Trophoblast cell (in vitro differentiated cells and primary cell): Measurements from ENCODE around the gene ST3GAL5.
"Not testable (repeated sequence)": the region's sequence is repeated elsewhere in the genome, so short reads cannot be mapped to it uniquely, and the experiment has no call there.

Experiments used
- DNase-seq, 2 donors: peaks; one replicate each; pipeline ENCODE4 v3.0.0-alpha.2; 2016
- H2AFZ ChIP-seq: 2 replicates; pipeline ENCODE4 v1.6.1; 2013; ENCODE audit warnings: low read length, moderate library complexity, mild to moderate bottlenecking; ENCODE audit not compliant: insufficient read depth, poor library complexity
- H2AK5ac ChIP-seq: 2 replicates; pipeline ENCODE4 v1.6.1; 2013; ENCODE audit warnings: mild to moderate bottlenecking, low read length
- H2BK120ac ChIP-seq: 2 replicates; pipeline ENCODE4 v1.6.1; 2013; ENCODE audit warnings: low read length, mild to moderate bottlenecking, moderate library complexity; ENCODE audit not compliant: insufficient read depth, poor library complexity
- H2BK12ac ChIP-seq: 2 replicates; pipeline ENCODE4 v1.6.1; 2013; ENCODE audit warnings: mild to moderate bottlenecking, low read length, moderate library complexity
- H2BK5ac ChIP-seq: 2 replicates; pipeline ENCODE4 v1.6.1; 2013; ENCODE audit warnings: low read length, low read depth, moderate library complexity, mild to moderate bottlenecking; ENCODE audit not compliant: poor library complexity
- H3K14ac ChIP-seq: 2 replicates; pipeline ENCODE4 v1.6.1; 2013; ENCODE audit warnings: mild to moderate bottlenecking, low read length
- H3K18ac ChIP-seq: 2 replicates; pipeline ENCODE4 v1.6.1; 2013; ENCODE audit warnings: mild to moderate bottlenecking, low read length
- H3K23ac ChIP-seq: 2 replicates; pipeline ENCODE4 v1.6.1; 2013; ENCODE audit warnings: low read length
- H3K27ac ChIP-seq: 2 replicates; pipeline ENCODE4 v1.5.1; 2013; ENCODE audit warnings: low read depth, mild to moderate bottlenecking, inconsistent platforms, low read length, moderate library complexity
- H3K27me3 ChIP-seq: 2 replicates; pipeline ENCODE4 v1.6.1; 2013; ENCODE audit warnings: inconsistent platforms, mild to moderate bottlenecking, low read length, moderate library complexity; ENCODE audit not compliant: insufficient read depth
- H3K36me3 ChIP-seq, 2 experiments: 1 replicate in 1 of 2; 2 replicates in 1 of 2; pipeline ENCODE4 v1.6.1; 2013; ENCODE audit warnings: low read length in 2 of 2, mild to moderate bottlenecking in 2 of 2, moderate library complexity in 1 of 2; ENCODE audit not compliant: insufficient read depth in 2 of 2, control insufficient read depth in 1 of 2
- H3K4ac ChIP-seq: 2 replicates; pipeline ENCODE4 v1.6.1; 2013; ENCODE audit warnings: low read depth, mild to moderate bottlenecking, low read length, moderate library complexity
- H3K4me1 ChIP-seq, 2 experiments: 1 replicate in 1 of 2; 2 replicates in 1 of 2; pipeline ENCODE4 v1.6.1; 2013; ENCODE audit warnings: low read length in 2 of 2, mild to moderate bottlenecking in 2 of 2, moderate library complexity in 1 of 2; ENCODE audit not compliant: insufficient read depth in 2 of 2, control insufficient read depth in 1 of 2
- H3K4me2 ChIP-seq: 2 replicates; pipeline ENCODE4 v1.6.1; 2013; ENCODE audit warnings: inconsistent platforms, mild to moderate bottlenecking, low read length, moderate library complexity
- H3K4me3 ChIP-seq: 2 replicates; pipeline ENCODE4 v1.5.1; 2013; ENCODE audit warnings: mild to moderate bottlenecking, low read depth, low read length, inconsistent platforms
- H3K79me1 ChIP-seq: one replicate; pipeline ENCODE4 v1.6.1; 2013; ENCODE audit warnings: low read length
- H3K79me2 ChIP-seq: 2 replicates; pipeline ENCODE4 v1.6.1; 2013; ENCODE audit warnings: low read length, mild to moderate bottlenecking; ENCODE audit not compliant: control insufficient read depth, insufficient read depth, poor library complexity
- H3K9ac ChIP-seq: 2 replicates; pipeline ENCODE4 v1.6.1; 2013; ENCODE audit warnings: mild to moderate bottlenecking, low read length
- H3K9me3 ChIP-seq: 2 replicates; pipeline ENCODE4 v1.6.1; 2013; ENCODE audit warnings: low read depth, mild to moderate bottlenecking, control low read depth, inconsistent platforms, low read length; ENCODE audit not compliant: insufficient read depth
- H4K12ac ChIP-seq: 2 replicates; pipeline ENCODE4 v1.6.1; 2013; ENCODE audit warnings: low read depth, mild to moderate bottlenecking, low read length, moderate library complexity
- H4K8ac ChIP-seq: 2 replicates; pipeline ENCODE4 v1.6.1; 2013; ENCODE audit warnings: low read depth, mild to moderate bottlenecking, low read length, moderate library complexity
- H4K91ac ChIP-seq: one replicate; pipeline ENCODE4 v1.6.1; 2013; ENCODE audit warnings: low read depth, mild to moderate bottlenecking, low read length, moderate library complexity
- WGBS: extraction: QIAGEN DNeasy Blood & Tissue Kit; methylation state at CpG from one replicate; pipeline ENCODE4 v1.1.7; 2013; ENCODE audit warnings: missing lambda C conversion rate; ENCODE audit not compliant: insufficient read length, insufficient coverage; ENCODE audit errors: extremely low coverage; 5-methylcytosine and 5-hydroxymethylcytosine counted together

ST3GAL5 gene

DNA sequence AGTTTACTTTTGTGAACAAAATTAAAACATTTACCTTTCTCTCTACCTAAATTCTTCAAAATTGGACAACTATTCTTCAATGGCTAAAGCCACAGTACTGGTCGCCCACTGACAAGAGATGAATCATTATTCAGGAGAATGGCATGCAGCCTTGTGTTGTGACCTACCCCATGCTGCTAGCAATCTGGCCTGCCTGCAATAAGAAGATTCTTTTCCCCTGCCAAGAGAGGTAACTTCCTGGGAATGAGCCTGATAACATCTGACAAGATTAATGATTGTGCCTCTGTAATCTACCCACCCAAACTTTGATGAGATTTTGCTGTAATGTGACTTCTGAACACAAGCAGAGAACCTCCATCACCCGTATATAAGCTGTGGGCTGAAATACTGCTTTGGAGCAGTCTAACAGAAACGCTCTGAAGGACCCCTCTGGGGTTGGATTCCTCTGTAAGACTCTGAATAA is 47.0 kb upstream of the ST3GAL5 start:
- H3K27me3 ChIP-seq: no peaks in the 10 kb centered on the region
- no peak overlapping the region for H2BK120ac ChIP-seq
- H4K8ac ChIP-seq: no peak overlapping the region
- no peaks in the 10 kb centered on the region for H3K9me3 ChIP-seq
- H3K36me3 ChIP-seq: no peaks in the 10 kb centered on the region
- H3K4ac ChIP-seq: no peak overlapping the region
- DNase-seq: peak; percentile 68 to 87
- H3K9ac ChIP-seq: no peak overlapping the region
- peaks cover 13% of the 10 kb centered on the region for H3K79me1 ChIP-seq
- no peak overlapping the region for H4K12ac ChIP-seq
- peaks cover 7 to 14% of the 10 kb centered on the region in 2 experiments for H3K4me1 ChIP-seq
- no peak overlapping the region for H3K4me2 ChIP-seq
- peaks cover 4% of the 10 kb centered on the region for H3K79me2 ChIP-seq
- H3K27ac ChIP-seq: peak overlapping the region; percentile 67
- H2AK5ac ChIP-seq: no peak overlapping the region
- H2AFZ ChIP-seq: no peak overlapping the region
- no peak overlapping the region for H3K4me3 ChIP-seq
- H4K91ac ChIP-seq: no peak overlapping the region
- no peak overlapping the region for H3K14ac ChIP-seq
- H2BK12ac ChIP-seq: no peak overlapping the region
- no peak overlapping the region for H3K18ac ChIP-seq
- WGBS: no CpG with 5 or more reads among the region's 3 CpGs
- no peak overlapping the region for H2BK5ac ChIP-seq
- no peak overlapping the region for H3K23ac ChIP-seq

DNA sequence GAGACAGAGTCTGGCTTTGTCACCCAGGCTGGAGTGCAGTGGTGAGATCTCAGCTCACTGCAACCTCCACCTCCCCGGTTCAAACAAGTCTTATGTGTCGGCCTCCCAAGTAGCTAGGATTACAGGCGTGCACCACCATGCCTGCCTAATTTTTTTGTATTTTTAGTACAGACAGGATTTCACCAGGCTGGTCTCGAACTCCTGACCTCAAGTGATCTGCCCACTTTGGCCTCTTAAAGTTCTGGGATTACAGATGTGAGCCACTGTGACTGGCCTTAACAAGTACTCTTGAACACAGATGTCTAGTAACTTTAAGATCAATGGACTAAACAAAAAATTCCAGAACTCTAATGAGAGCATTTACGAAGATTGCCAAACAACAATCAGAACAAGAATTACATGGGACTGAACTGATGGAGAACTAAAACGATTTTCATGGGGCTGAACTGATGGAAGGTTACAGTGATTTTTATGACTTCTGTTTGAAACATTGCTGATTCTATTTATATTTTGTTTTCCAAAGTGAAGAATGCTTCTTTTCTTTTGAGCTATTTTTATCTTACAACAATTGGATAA is 46.5 kb upstream of the ST3GAL5 start:
- H3K14ac ChIP-seq: no peak overlapping the region

DNA sequence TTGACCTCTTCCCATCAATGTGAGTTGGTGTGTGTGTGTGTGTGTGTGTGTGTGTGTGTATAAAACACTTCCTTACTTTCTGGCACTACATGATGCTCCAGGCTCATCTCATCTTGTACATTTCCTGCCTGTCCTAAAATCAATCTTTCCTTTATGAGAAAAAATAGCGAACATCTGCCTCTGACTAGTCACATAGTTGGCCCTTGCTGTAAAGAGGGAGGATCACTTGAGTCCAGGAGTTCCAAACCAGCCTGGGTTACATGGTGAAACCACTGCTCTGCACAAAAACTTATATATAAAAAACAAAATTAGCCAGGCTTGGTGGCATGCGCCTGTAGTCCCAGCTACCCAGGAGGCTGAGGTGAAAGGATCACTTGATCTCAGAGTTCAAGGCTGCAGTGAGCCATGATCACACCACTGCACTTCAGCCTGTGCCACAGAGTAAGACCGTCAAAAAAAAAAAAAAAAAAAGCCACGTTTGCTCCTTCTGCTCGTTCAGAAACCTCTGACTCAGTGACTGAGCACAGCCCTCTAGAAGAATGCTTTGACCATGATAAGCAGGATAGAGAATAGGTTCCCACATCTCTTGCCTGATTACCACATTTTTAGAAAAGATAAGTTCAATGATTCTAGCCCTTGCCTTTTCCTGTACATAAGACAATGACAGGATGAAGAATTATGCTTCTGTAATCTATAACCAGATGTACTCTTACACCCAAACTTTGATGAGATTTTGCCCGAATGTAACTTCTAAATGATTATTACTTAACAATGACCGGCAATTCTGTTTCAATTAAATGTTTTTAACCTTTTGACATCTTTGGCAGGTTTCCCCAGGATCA is 45.2 kb upstream of the ST3GAL5 start:
- no CpG with 5 or more reads among the region's 7 CpGs for WGBS
- H3K79me2 ChIP-seq: peaks cover 4% of the 10 kb centered on the region
- peaks cover 13 to 17% of the 10 kb centered on the region in 2 experiments for H3K4me1 ChIP-seq
- H3K18ac ChIP-seq: no peak overlapping the region
- H2BK120ac ChIP-seq: peak overlapping the region; percentile 53
- H4K91ac ChIP-seq: peak overlapping the region; percentile 38
- no peak overlapping the region for H4K8ac ChIP-seq
- no peak overlapping the region for H3K4me2 ChIP-seq
- peak; percentile 52 to 91 for DNase-seq
- H3K27ac ChIP-seq: no peak overlapping the region
- H3K27me3 ChIP-seq: no peaks in the 10 kb centered on the region
- H2BK5ac ChIP-seq: no peak overlapping the region
- H3K36me3 ChIP-seq: no peaks in the 10 kb centered on the region
- H3K79me1 ChIP-seq: peaks cover 16% of the 10 kb centered on the region
- H2AK5ac ChIP-seq: no peak overlapping the region
- H2AFZ ChIP-seq: no peak overlapping the region
- H4K12ac ChIP-seq: no peak overlapping the region
- H3K4me3 ChIP-seq: no peak overlapping the region
- no peak overlapping the region for H3K4ac ChIP-seq
- no peak overlapping the region for H3K9ac ChIP-seq
- H3K23ac ChIP-seq: no peak overlapping the region
- H2BK12ac ChIP-seq: peak overlapping the region; percentile 79
- H3K14ac ChIP-seq: no peak overlapping the region
- H3K9me3 ChIP-seq: peaks cover 2% of the 10 kb centered on the region

More for the DNA sequence above, 46.5 kb upstream of the ST3GAL5 start:
- Histone ChIP-seq H3K27me3 (no peaks in the 10 kb centered on the region), H3K4ac (peak overlapping the region; percentile 27), H3K23ac (no peak overlapping the region), H2BK5ac (peak overlapping the region; percentile 58), H2BK12ac (peak overlapping the region; percentile 79), H3K4me3 (no peak overlapping the region), H3K79me1 (peaks cover 13% of the 10 kb centered on the region), H4K8ac (no peak overlapping the region), H2BK120ac (peak overlapping the region; percentile 63), H3K79me2 (peaks cover 4% of the 10 kb centered on the region), H3K18ac (no peak overlapping the region), H3K9ac (no peak overlapping the region), H3K4me1 (peaks cover 9 to 14% of the 10 kb centered on the region in 2 experiments), H3K36me3 (no peaks in the 10 kb centered on the region), H3K27ac (peak overlapping the region; percentile 72), H4K12ac (no peak overlapping the region), H3K4me2 (no peak overlapping the region), H4K91ac (peak overlapping the region; percentile 83), H3K9me3 (no peaks in the 10 kb centered on the region), H2AK5ac (peak overlapping the region; percentile 53), H2AFZ (no peak overlapping the region)
- DNase-seq: no peak
- no CpG with 5 or more reads among the region's 6 CpGs for WGBS

DNA sequence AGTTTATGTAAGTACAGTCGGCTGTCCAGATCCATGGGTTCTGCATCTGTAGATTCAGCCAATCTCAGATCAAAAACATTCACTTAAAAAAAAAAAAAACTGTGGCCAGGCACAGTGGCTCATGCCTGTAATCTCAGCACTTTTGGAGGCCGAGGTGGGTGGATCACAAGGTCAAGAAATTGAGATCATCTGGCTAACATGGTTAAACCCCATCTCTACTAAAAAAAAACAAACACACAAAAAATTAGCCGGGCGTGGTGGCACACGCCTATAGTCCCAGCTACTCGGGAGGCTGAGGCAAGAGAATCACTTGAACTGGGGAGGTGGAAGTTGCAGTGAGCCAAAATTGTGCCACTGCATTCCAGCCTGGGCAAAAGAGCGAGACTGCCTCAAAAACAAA is 42.4 kb upstream of the ST3GAL5 start:
- not testable (repeated sequence) for H3K79me1 ChIP-seq, H3K36me3 ChIP-seq, H2BK12ac ChIP-seq, H2BK120ac ChIP-seq, H3K14ac ChIP-seq, H3K23ac ChIP-seq, DNase-seq, H4K12ac ChIP-seq, H3K79me2 ChIP-seq, H2AK5ac ChIP-seq, H2BK5ac ChIP-seq, H3K27me3 ChIP-seq, H3K4me2 ChIP-seq, H3K4me3 ChIP-seq, H3K27ac ChIP-seq, H4K8ac ChIP-seq, H4K91ac ChIP-seq, H3K4ac ChIP-seq, H3K9ac ChIP-seq, H2AFZ ChIP-seq, H3K18ac ChIP-seq, H3K9me3 ChIP-seq
- H3K4me1 ChIP-seq: peaks cover 7 to 16% of the 10 kb centered on the region in 2 experiments
- no CpG with 5 or more reads among the region's 7 CpGs for WGBS
